HG02571 (cell line): ENCODE data around the gene LYRM4.
A peak's percentile ranks its signal among the peaks of the same experiment; 100 is the strongest.

Source experiments
- ATAC-seq: cut with Tn5 transposase; IDR thresholded peaks from one replicate; pipeline ENCODE4 v1.9.1; 2021; ENCODE audit warnings: mild to moderate bottlenecking, moderate library complexity; ENCODE audit not compliant: unreplicated experiment

LYRM4 gene

GRCh38 chr6:5260661-5261544, at the start of gene LYRM4, which contains the start of gene FARS2:
LYRM4 (minus strand) TSS chr6:5260950; CDS start chr6:5260733, 217 bp downstream.
FARS2 (plus strand) TSS chr6:5261513.
- peak; percentile 73 for ATAC-seq

GRCh38 chr6:5308066-5308465, 47.3 kb upstream of the LYRM4 start:
- ATAC-seq: no peak

- no peak for ATAC-seq
Measured at GRCh38 chr6:5307058-5307457, 46.3 kb upstream of the LYRM4 start.

GRCh38 chr6:5305968-5306626, 45.3 kb upstream of the LYRM4 start:
- ATAC-seq: no peak

GRCh38 chr6:5303682-5304081, 42.9 kb upstream of the LYRM4 start:
- ATAC-seq: no peak

- no peak for ATAC-seq
Measured at GRCh38 chr6:5302995-5303622, 42.4 kb upstream of the LYRM4 start.

GRCh38 chr6:5302220-5302946, 41.6 kb upstream of the LYRM4 start:
- ATAC-seq: peak; percentile 82

GRCh38 chr6:5300206-5300764, 39.5 kb upstream of the LYRM4 start:
- ATAC-seq: no peak

GRCh38 chr6:5295623-5296022, 34.9 kb upstream of the LYRM4 start:
- no peak for ATAC-seq

GRCh38 chr6:5294392-5295211, 33.9 kb upstream of the LYRM4 start:
- no peak for ATAC-seq

- ATAC-seq: no peak
Measured at GRCh38 chr6:5293692-5294091, 32.9 kb upstream of the LYRM4 start.

- ATAC-seq: no peak
Measured at GRCh38 chr6:5292154-5292553, 31.4 kb upstream of the LYRM4 start.

GRCh38 chr6:5290500-5290899, 29.8 kb upstream of the LYRM4 start:
- ATAC-seq: no peak

GRCh38 chr6:5290097-5290496, 29.3 kb upstream of the LYRM4 start:
- no peak for ATAC-seq

- no peak for ATAC-seq
Measured at GRCh38 chr6:5287966-5288297, 27.2 kb upstream of the LYRM4 start.

GRCh38 chr6:5287205-5287965, 26.6 kb upstream of the LYRM4 start:
- ATAC-seq: no peak

GRCh38 chr6:5286780-5287179, 26.0 kb upstream of the LYRM4 start:
- ATAC-seq: no peak

- ATAC-seq: no peak
Measured at GRCh38 chr6:5285526-5285925, 24.8 kb upstream of the LYRM4 start.

GRCh38 chr6:5285081-5285480, 24.3 kb upstream of the LYRM4 start:
- ATAC-seq: no peak
